Neural progenitor cell (in vitro differentiated cells): ENCODE measurements around the gene PDCD4. TPM values are rescaled to one million over a fixed set of nuclear protein-coding genes. Genes with fewer than 3 reads are reported as not detected.

ENCODE experiments used
- DNase-seq: peaks from one replicate; pipeline ENCODE4 v3.0.0-alpha.2; 2016; ENCODE audit warnings: low spot score
- H2AFZ ChIP-seq: fragments of 200-600 bp; sonication (generic); replicated peaks from 2 replicates; pipeline ENCODE4 v1.6.1; 2016; ENCODE audit warnings: antibody characterized with exemption
- H3F3A ChIP-seq: fragments of 200-600 bp; sonication (generic); 2 replicates; pipeline ENCODE4 v1.6.1; 2016; ENCODE audit warnings: antibody characterized with exemption, low read depth
- H3K27ac ChIP-seq: fragments of 200-600 bp; sonication (generic); 2 replicates; pipeline ENCODE4 v1.5.1; 2016; ENCODE audit warnings: mild to moderate bottlenecking
- H3K27me3 ChIP-seq: fragments of 200-600 bp; sonication (generic); 2 replicates; pipeline ENCODE4 v1.6.1; 2016; ENCODE audit warnings: mild to moderate bottlenecking, moderate library complexity
- H3K36me3 ChIP-seq: fragments of 200-600 bp; sonication (generic); 2 replicates; pipeline ENCODE4 v1.5.1; 2016
- H3K4me1 ChIP-seq: fragments of 200-600 bp; sonication (generic); 2 replicates; pipeline ENCODE4 v1.6.1; 2016; ENCODE audit warnings: mixed run types
- H3K4me2 ChIP-seq: fragments of 200-600 bp; sonication (generic); 2 replicates; pipeline ENCODE4 v1.6.1; 2016
- H3K4me3 ChIP-seq: fragments of 200-600 bp; sonication (generic); 2 replicates; pipeline ENCODE4 v1.5.1; 2016
- H3K79me2 ChIP-seq: fragments of 200-600 bp; sonication (generic); 2 replicates; pipeline ENCODE4 v1.6.1; 2016; ENCODE audit warnings: low read depth
- H3K9ac ChIP-seq: fragments of 200-600 bp; sonication (generic); 2 replicates; pipeline ENCODE4 v1.6.1; 2016
- H3K9me3 ChIP-seq: fragments of 200-600 bp; sonication (generic); 2 replicates; pipeline ENCODE4 v1.5.1; 2016; ENCODE audit warnings: low read depth
- H4K20me1 ChIP-seq: fragments of 200-600 bp; sonication (generic); 2 replicates; pipeline ENCODE4 v1.6.1; 2016; ENCODE audit warnings: low read depth
- H3K27ac Mint-ChIP-seq: 3 replicates; pipeline ENCODE4 v1.8.0; 2021; ENCODE audit warnings: mixed read lengths
- H3K27me3 Mint-ChIP-seq: 2 replicates; pipeline ENCODE4 v1.8.0; 2022; ENCODE audit warnings: low read depth, mild to moderate bottlenecking, inconsistent platforms, moderate library complexity, mixed read lengths; ENCODE audit not compliant: insufficient read depth
- H3K36me3 Mint-ChIP-seq: 3 replicates; pipeline ENCODE4 v1.8.0; 2021; ENCODE audit warnings: mixed read lengths
- H3K4me1 Mint-ChIP-seq: 3 replicates; pipeline ENCODE4 v1.8.0; 2021; ENCODE audit warnings: mixed read lengths
- H3K4me3 Mint-ChIP-seq: 3 replicates; pipeline ENCODE4 v1.8.0; 2021; ENCODE audit warnings: mild to moderate bottlenecking, moderate library complexity, mixed read lengths
- H3K9me3 Mint-ChIP-seq: 3 replicates; pipeline ENCODE4 v1.8.0; 2020; ENCODE audit warnings: mixed read lengths
- EZH2 ChIP-seq: fragments of 200-600 bp; sonication (generic); IDR thresholded peaks from 2 replicates; pipeline ENCODE4 v1.6.1; 2017; ENCODE audit warnings: antibody characterized with exemption, mild to moderate bottlenecking, moderate library complexity
- EZH2phosphoT487 ChIP-seq: fragments of 200-600 bp; sonication (generic); IDR thresholded peaks from 2 replicates; pipeline ENCODE4 v1.6.1; 2017; ENCODE audit warnings: antibody characterized with exemption
- total RNA-seq: library from RNA; depleted of rRNA; stranded (reverse); fragments of >200 nt; gene quantifications from 2 replicates; pipeline ENCODE4 v1.2.3, GENCODE V29; 2015; ENCODE audit warnings: low replicate concordance
- TF ChIP-seq, protein P1 (sequence below): fragments of 200-600 bp; sonication (generic); IDR thresholded peaks from 2 replicates; pipeline ENCODE4 v1.5.1; 2017; ENCODE audit warnings: antibody characterized with exemption, mild to moderate bottlenecking

The PDCD4 gene
- total RNA-seq, 1 donor from 2014 or later: 106 TPM

DNA sequence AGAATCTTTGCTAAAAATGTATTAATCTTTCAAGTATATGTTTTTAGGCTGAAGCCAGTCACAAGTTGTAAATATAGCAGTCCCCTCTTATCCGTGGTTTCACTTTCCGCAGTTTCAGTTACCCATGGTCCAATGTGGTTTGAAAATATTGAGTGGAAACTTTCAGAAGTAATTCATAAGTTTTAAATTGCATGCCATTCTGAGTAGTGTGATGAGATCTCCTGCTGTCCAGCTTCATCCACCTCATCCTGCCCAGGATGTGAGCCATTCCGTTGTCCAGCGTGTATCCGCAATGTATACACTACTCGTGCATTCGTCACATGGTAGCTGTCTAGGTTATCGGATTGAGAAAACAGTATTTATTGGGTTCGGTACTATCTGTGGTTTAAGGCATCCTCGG lies 12.2 kb downstream of the PDCD4 start:
- DNase-seq: no peak
- peaks cover 12% of the 10 kb centered on the region for H3K36me3 Mint-ChIP-seq
- no peaks in the 10 kb centered on the region for H3K27me3 Mint-ChIP-seq
- Histone ChIP-seq H3K27ac (no peak overlapping the region), H4K20me1 (peaks cover 19% of the 10 kb centered on the region), H3K4me2 (no peak overlapping the region), H3K36me3 (peaks cover 25% of the 10 kb centered on the region), H3K27me3 (no peaks in the 10 kb centered on the region), H3K4me3 (no peak overlapping the region), H3K9ac (no peak overlapping the region), H3F3A (no peaks in the 10 kb centered on the region), H2AFZ (no peak overlapping the region), H3K79me2 (no peaks in the 10 kb centered on the region), H3K4me1 (no peaks in the 10 kb centered on the region), H3K9me3 (no peaks in the 10 kb centered on the region)
- TF ChIP-seq EZH2 (no peak), EZH2phosphoT487 (no peak)
- TF ChIP-seq, protein P1, sequence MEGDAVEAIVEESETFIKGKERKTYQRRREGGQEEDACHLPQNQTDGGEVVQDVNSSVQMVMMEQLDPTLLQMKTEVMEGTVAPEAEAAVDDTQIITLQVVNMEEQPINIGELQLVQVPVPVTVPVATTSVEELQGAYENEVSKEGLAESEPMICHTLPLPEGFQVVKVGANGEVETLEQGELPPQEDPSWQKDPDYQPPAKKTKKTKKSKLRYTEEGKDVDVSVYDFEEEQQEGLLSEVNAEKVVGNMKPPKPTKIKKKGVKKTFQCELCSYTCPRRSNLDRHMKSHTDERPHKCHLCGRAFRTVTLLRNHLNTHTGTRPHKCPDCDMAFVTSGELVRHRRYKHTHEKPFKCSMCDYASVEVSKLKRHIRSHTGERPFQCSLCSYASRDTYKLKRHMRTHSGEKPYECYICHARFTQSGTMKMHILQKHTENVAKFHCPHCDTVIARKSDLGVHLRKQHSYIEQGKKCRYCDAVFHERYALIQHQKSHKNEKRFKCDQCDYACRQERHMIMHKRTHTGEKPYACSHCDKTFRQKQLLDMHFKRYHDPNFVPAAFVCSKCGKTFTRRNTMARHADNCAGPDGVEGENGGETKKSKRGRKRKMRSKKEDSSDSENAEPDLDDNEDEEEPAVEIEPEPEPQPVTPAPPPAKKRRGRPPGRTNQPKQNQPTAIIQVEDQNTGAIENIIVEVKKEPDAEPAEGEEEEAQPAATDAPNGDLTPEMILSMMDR: no peak
- no peak overlapping the region for H3K27ac Mint-ChIP-seq
- no peaks in the 10 kb centered on the region for H3K9me3 Mint-ChIP-seq
- no peaks in the 10 kb centered on the region for H3K4me1 Mint-ChIP-seq
- no peak overlapping the region for H3K4me3 Mint-ChIP-seq

- peaks cover 16% of the 10 kb centered on the region for H3K36me3 Mint-ChIP-seq
- no peaks in the 10 kb centered on the region for H3K27me3 Mint-ChIP-seq
- Histone ChIP-seq H3F3A (no peaks in the 10 kb centered on the region), H3K4me1 (no peaks in the 10 kb centered on the region), H3K9ac (no peak overlapping the region), H3K36me3 (peaks cover 36% of the 10 kb centered on the region), H4K20me1 (peaks cover 13% of the 10 kb centered on the region), H3K27ac (no peak overlapping the region), H2AFZ (no peak overlapping the region), H3K9me3 (no peaks in the 10 kb centered on the region), H3K4me3 (no peak overlapping the region), H3K4me2 (no peak overlapping the region), H3K27me3 (no peaks in the 10 kb centered on the region), H3K79me2 (no peaks in the 10 kb centered on the region)
- H3K4me3 Mint-ChIP-seq: no peak overlapping the region
- no peak overlapping the region for H3K27ac Mint-ChIP-seq
- H3K4me1 Mint-ChIP-seq: no peaks in the 10 kb centered on the region
- DNase-seq: no peak
- no peaks in the 10 kb centered on the region for H3K9me3 Mint-ChIP-seq
- TF ChIP-seq, protein P1: no peak
- no peak for TF ChIP-seq EZH2
Measured at GRCh38 chr10:110885932-110886674, 14.4 kb downstream of the PDCD4 start.

DNA sequence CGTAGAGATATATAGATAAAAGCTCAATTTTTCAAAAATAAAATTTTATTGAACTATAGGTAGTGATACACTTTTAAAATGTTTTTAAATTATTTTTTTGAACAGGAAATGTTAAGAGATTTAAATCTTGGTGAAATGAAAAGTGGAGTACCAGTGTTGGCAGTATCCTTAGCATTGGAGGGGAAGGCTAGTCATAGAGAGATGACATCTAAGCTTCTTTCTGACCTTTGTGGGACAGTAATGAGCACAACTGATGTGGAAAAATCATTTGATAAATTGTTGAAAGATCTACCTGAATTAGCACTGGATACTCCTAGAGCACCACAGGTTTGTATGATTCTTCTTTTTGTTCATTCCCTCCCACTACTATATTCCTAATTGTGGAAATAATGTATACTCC lies 15.8 kb downstream of the PDCD4 start:
- Mint-ChIP-seq H3K36me3 (peaks cover 13% of the 10 kb centered on the region), H3K4me1 (no peaks in the 10 kb centered on the region), H3K4me3 (no peak overlapping the region)

More for the DNA sequence above, 15.8 kb downstream of the PDCD4 start:
- Histone ChIP-seq H3K4me3 (no peak overlapping the region), H3K27ac (no peak overlapping the region), H3K36me3 (peaks cover 32% of the 10 kb centered on the region), H3K4me2 (no peak overlapping the region), H3K27me3 (no peaks in the 10 kb centered on the region), H3F3A (peaks cover 9% of the 10 kb centered on the region), H4K20me1 (peaks cover 12% of the 10 kb centered on the region), H2AFZ (no peak overlapping the region), H3K9ac (no peak overlapping the region), H3K4me1 (no peaks in the 10 kb centered on the region), H3K9me3 (no peaks in the 10 kb centered on the region), H3K79me2 (no peaks in the 10 kb centered on the region)
- no peaks in the 10 kb centered on the region for H3K9me3 Mint-ChIP-seq
- DNase-seq: no peak
- no peaks in the 10 kb centered on the region for H3K27me3 Mint-ChIP-seq
- H3K27ac Mint-ChIP-seq: no peak overlapping the region
- no peak for TF ChIP-seq EZH2
- TF ChIP-seq, protein P1: no peak
- no peak for TF ChIP-seq EZH2phosphoT487
